Measurements from ENCODE around the gene IL1F10.

IL1F10 gene, protein sequence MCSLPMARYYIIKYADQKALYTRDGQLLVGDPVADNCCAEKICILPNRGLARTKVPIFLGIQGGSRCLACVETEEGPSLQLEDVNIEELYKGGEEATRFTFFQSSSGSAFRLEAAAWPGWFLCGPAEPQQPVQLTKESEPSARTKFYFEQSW

DNA sequence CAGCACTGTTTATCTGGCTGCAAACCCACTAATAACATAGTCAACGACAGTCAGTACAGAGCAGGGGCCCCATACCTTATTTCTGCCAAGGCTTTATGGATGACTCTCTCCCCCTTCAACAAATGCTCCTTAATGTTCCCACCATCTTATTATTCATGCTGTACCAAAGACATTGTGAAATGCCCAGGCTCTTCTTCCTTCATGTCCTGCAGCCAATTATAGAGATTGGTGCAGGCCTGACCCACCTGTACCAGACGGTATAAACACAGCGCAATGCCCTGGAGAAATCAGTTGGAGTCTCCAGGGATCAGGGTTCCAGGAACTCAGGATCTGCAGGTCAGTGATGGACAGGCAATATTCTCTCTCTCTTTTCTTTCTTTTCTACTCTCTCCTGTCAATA, at the start of gene IL1F10:
TSS of gene IL1F10 (plus strand) at position 290 of the 400 bp plus-strand sequence. CDS start 4,769 bp downstream, outside the sequence.
- ATAC-seq, result no peak

DNA sequence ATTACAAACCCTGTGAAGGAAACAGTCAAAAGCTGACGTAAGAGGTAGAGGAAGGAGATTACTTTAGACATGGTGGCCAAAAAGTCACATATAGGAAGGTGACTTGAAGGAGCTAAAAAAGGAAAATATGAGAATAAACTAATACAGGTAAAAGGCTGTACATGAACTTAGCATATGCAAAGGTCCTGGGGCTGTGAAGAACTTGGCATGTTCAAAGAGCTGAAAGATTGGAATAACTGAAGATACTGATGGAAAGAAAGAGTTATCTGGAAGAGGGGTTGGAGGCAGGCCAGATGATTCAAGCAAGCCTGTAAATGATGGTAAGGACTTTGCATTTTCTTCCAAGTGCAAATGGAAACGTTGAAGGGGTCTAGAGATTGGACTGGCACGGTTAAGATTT, 49.3 kb upstream of the IL1F10 start:
- no peak for ATAC-seq

DNA sequence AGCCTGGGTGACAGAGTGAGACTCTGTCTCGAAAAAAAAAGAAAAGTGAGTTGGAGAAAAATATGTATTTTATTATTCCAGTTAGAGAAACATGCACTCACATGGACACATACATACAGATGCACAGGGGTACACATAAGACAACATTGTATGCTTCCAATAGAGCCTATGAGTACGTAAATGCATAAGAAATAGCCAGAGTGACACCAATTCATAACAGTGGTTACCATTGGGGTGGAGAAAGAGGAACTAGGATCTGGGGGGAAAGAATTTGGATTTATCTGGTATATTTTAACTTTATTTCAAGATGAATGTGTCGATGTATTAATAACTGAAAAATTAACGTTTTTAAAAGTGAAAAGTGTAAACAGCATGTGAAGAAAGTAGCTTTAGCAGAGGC, 46.5 kb upstream of the IL1F10 start:
- no peak for ATAC-seq

DNA sequence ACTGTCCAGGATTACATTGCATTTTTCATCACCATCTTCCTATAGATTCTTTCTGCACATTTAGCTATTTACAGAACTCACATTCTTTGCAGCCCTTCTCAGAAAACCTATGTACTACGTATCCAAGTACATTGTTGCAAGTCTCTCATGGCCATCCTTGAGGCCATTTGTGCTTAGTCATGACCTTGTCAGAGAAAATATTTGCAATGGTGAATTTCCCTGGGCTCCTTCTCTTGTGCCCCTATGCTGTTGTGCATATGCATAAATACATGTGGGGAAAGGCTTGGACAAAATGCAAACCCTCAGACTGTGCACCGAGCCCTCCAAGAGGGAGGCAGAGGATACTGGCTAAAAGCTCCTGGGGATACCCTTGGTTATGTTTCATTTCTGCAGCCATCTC, 43.0 kb upstream of the IL1F10 start:
- no peak for ATAC-seq

DNA sequence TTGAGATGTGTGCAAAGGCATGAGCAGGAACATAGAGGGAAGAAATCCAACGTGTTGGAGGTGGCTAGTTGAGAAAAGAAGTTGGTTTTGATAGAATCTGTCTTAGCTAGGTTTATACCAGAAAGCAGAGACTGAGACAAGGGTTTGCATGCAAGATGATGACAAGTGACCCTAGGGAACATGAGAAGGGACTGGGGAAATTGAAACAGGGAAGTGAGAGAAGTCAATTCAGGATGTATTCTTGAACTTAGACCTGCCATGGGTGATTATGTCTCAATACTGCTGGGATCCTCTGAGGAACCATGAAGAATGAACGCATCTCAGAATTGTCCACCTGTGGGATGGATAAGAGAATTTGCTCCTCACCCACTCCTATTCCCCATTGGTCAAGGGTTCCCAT, 42.0 kb upstream of the IL1F10 start:
- no peak for ATAC-seq

DNA sequence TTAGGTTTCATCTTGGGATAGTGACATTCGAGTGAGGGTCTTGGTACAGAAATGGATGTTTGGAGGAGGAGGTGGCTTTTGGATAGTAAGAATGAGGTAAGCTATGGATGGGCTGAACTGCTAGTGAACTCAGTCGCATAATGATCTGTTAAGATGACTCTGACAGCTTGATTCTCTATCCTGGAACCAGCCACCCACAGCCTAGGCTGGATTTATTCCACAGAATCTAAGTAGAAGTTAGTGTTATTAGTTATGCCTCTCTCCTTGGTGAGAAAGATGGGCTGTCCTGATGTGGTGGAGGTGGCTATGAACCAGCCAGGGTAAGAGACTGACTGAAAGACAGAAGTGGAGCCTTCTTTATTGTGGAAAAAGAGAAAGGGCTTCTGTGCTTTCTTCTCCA, 40.1 kb upstream of the IL1F10 start:
- no peak for ATAC-seq

DNA sequence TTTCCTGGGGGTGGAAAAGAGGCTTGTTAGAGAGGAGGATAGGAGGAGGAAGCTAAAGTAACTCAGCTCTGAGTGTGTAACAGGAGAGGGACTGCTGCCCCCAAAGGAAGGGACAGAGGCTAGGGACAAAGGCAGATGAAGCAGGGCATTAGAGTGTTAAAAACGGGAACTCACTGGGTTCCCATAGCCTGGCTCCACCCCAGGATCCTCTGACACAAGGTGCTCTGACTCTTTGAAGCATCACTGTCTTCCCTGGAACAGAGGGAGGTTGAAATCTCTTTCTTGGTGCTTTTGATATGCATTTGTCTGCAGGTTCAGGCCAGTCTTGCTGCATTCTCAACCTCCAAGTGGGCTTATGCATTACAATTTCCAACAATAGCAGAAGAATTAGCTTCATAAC, 39.7 kb upstream of the IL1F10 start:
- ATAC-seq, result no peak

DNA sequence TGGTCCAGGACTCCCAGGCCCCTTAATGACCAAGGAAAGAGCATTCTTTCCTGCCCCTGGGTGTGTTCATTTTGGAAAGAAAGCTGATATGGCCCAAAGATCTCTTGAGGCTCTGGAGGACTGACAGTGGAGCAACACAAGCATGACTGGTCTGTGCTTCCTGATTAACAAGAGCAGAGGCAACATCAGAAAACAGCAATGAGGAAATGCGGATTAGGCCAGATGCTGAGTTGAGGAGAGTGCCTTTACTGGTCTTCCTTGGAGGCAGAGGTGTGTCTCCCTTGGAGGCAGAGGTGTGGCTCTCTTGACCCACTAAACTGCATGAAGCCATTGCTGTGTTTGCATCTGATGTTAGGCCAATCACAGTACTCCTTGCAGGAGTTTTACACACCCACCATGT, 35.0 kb upstream of the IL1F10 start:
- ATAC-seq, result no peak

DNA sequence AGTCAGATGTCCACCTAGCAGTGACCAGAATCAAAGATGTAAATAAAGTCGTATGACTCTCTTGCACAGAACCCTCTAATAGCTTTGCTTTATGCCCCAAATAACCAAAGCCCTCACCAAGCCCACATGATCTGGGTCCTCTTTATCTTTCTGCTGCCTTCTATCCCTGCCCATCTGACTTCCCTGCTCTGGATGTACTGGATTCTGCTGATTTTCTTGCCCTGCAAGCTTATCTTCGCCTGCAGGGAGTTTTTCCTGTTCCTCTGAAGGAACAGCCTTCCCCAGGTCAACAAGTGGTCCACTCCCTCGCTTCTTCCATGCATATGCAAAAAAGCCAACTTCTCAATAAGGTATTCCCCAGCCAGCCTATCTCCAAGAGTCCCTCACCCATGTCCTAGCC, 33.8 kb upstream of the IL1F10 start:
- ATAC-seq, result no peak

DNA sequence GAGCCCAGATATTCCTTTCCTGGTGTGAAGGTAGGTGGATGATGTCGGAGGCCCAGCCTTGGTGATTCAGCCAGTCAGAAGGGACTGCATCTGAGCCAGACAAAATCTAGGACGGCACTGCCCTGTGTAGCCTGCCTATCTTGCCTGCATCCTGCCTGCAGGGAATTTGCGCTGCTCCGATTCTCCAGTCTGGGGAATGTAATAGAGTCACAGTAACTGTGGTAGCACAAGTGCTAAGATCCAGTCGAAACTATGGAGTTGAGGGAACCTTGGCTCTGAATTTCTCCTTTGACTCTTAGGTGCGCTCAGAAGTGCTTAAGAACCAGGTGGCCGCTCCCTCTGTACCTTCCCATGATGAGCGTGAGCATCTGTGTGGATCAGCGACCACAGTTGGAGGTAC, 31.0 kb upstream of the IL1F10 start:
- ATAC-seq, result no peak

DNA sequence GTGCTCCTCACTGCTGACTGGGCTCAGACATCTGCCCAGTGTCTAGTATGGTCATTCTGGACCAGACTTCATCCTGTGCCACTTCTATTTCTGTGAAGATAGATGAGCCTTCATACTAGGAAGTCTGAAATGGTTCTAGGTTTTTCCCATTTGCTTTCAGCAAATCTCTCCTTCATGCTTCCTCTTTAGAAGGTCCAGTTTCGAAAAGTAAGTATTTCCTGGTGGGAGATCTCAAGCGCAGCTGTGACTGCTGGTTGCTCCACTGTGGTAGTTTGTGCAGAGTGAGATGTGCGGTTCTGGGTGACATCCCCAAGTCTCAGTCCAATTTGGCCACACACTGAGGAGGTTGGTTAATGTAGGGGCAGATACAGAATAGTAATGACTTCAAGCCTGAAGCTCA, 29.5 kb upstream of the IL1F10 start:
- no peak for ATAC-seq

DNA sequence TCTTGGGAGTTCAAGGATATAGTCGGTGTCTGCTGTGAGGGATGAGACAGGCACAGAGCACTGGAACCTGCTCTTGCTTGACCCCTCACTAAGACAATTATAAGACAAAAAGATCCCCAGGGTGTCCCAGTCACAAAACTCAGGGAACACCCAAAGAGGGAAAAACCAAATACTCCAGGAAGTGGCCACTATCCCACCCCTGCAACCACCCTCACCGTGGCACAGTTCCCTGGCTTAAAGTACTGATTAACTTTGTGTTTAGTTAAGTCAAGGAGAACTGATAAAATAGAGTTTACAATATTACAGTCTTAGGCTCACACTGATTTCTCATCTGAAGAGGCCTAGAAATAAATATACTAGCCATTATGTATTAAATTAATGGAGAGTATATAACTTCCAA, 28.6 kb upstream of the IL1F10 start:
- ATAC-seq, result no peak

DNA sequence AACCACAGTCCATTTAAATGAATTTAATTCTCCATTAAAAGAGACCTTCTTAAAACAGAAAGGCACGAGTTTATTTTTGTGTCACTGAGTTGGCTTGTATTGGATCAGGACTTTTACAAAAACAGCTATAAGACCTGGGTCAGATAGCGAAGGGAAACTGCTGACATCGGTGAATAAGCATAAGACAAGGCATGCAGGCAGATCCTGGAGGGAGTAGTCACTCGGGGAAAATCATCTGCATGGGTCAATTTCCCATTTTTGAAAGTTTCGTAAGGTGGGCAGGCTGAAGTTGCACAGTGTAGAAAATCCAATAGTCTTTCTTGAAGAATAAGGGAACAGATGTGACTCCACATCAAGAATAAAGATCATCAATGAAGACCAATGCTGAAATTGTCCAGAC, 28.1 kb upstream of the IL1F10 start:
- ATAC-seq, result no peak

DNA sequence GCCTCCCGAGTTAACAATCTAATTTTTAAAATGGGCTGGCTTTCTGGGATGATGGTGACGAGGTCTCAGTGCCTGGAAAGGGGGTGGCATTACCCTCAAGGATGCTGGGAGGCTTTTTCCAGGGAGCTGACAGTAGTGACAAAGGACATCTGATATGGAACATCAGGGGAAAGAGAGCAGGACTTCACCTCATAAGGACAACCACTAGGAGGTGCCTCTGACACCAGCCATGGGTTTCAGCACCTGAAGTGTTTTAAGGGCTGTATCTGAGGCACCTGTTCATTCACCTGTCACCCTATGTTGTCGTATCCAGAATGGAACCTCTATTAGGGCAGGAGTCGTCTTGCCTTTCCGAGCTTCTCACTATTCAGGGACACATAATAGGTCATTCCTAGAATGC, 25.9 kb upstream of the IL1F10 start:
- no peak for ATAC-seq

DNA sequence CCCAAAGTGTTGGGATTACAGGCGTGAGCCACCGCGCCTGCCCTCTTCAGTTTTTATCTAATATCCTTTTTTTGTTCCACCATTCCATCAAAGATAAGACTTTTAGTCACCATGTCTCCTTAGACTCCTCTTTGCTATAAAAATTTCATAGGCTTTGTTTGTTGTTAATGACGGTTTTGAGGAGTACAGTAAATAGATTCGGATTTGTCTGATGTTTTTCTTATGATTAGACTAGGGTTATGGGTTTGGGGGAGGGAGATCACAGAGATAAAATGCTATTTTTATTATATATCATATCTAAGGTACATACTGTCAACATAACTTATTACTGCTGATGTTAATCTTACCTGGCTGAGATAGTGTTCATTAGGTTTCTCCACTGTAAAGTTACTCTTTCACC, 21.3 kb upstream of the IL1F10 start:
- ATAC-seq, result no peak

DNA sequence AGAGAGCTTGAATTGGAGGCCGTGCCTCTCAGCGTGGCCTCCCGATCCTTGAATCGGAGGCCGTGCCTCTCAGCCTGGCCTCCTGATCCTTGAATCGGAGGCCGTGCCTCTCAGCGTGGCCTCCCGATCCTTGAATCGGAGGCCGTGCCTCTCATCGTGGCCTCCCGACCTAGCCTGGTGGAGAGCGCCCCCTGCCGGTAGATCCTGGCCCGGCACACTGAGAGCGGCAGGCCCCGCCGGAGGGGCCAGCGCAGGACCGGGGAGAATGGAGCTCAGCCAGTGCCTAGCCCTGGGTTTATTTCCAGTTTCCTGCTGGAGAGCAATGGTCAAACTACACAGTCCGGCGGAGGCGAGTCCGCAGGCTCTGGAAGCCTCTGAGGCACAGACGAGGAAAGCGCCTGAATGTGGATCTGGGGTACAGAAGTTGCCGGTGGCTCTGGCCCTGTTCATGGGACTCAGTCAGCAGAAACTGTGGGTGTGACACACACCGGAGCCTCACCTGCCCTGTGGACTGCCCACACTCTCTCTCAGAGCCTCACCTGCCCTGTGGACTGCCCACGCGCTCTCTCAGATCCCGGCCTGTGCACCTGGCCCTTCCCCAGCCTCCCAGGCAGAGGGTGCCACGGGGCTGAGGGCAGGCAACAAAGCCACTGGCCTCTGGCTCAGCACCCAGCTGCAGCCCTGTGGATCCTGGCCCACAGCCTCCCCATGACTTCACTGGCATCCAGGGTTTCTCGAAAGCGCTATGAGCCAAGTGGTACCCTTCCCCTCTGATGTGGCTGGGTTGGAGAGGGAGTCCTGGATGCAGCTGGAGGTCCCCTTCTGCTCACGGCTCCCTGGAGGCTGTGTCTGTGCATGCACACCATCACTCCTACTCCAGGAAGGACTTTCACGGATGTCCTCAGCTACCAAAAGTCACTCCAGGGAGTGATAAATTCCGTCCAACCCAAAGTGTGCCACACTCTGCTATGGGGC, 16.6 kb upstream of the IL1F10 start:
- ATAC-seq, result no peak

DNA sequence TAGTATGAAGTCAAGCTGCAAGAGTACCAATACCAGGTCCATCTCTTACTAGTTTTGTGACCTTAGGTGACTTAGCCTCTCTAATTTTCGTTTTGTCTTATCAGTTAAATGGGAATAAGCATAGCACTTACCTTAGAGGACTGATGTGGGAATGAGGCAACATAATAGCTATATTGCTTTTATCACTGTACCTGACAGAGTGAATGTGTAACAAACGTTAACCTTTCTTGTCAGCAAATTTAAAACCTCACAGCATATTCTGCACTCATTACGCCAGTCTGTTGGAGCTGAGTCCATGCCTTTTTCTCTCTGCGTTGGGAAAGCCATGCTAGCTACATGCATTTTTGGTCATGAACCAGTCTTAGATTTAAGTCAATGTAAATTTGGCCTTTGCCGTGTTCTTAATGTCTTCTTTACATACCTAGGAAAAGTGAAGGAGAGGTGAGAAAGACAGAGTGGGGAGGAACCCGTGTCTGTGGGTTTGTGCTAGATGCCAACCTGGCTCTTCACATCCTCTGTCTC, 15.3 kb upstream of the IL1F10 start, which contains the start of gene IL36B:
TSS of gene IL36B (minus strand) at position 472 of the 522 bp plus-strand sequence.
- ATAC-seq, result no peak

DNA sequence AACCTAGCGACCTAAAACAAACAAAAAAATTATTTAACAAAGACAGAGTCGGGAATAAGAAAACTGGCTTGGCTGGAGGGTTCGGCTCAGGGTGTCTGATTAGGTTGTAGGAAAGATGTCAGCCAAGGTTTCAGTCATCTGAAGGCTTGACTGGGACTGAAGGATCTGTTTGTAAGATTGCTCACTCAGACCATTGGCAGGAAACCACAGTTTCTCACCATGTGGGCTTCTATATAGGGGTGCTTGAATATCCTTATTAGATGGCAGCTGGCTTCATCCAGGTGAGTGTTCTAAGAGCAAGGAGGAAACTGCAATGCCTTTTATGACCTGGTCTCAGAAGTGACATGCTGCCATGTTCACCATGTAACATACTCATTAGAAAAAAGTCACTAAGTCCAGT, 14.1 kb upstream of the IL1F10 start:
- peak in 1 of 2 donors; percentile 12 for ATAC-seq

DNA sequence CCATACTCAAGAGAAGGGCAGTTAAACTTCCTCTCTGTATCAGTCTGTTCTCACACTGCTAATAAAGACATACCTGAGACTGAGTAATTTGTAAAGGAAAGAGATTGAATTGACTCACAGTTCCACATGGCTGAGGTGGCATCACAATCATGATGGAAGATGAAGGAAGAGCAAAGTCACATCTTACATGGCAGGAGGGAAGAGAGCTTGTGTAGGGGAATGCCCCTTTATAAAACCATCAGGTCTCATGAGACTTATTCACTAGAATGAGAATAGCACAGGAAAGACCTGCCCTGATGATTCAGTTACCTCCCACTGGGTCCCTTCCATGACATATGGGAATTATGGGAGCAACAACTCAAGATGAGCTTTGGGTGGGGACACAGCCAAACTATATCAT, 13.7 kb upstream of the IL1F10 start:
- peak; percentile 31 to 54 for ATAC-seq

DNA sequence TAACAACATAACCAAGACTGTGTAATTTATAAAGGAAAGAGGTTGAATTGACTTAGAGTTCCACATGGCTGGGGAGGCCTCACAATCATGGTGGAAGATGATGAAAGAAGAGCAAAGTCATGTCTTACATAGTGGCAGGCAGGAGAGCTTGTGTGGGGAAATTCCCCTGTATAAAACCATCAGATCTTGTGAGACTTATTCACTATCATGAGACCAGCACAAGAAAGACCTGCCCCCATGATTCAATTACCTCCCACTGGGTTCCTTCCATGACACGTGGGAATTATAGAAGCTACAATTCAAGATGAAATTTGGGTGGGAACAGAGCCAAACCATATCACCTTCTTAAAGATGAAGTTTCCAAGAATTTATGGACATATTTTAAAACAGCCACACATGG, 11.2 kb upstream of the IL1F10 start:
- peak; percentile 45 to 71 for ATAC-seq

DNA sequence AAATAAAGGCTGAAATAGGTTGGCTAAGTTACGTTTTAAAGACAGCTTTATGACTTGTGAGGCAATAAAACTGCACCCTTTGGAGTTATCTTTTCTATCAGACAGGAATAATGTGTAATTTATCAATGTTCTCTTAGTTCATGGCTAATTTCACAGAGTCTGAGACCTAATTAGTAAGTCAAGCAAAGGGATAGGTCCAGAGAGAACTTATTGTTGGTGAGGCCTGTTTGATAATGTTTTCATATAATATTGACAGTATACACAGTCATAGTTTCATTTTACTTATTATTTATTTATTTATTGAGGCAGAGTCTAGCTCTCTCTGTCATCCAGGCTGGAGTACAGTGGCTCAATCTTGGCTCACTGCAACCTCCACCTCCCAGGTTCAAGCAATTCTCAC, 10.7 kb upstream of the IL1F10 start:
- no peak for ATAC-seq

DNA sequence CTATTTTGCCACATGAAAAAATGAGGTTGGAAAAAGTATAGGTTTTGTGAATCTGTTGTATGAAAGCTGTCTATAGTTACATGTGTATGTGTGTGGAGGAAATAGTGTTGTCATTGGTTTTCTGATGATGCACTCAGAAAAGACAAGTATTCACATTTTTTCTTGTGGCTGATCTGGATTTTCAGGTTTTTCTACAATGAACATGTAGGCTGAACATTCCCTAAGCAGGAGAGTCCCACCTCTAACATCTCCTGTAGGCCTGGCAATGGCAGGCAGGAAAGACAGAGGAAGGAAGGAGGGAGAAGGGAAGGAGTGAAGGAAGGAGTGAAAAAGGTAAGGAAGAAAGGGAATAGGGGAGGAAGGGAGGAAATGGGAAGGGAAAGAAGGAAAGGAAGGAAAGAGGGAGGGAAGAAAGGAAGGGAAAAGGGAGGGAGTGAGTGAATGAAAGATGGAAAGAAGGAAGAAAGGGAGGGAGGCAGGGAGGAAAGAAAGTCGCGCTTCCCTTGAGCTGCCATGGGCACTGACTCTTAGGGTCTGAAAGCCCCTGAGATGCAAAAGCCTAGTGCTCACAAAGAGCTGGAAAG, 9.3 kb upstream of the IL1F10 start:
- ATAC-seq, result no peak

Data from activated CD4-positive, CD25-positive, alpha-beta regulatory T cell treated with anti-CD3 and anti-CD28 coated beads, Interleukin-2, amount 50 U/mL, for 24 hours (primary cell).